HG03066 (cell line): ENCODE data around the gene USP12.

Source experiments
- ATAC-seq: cut with Tn5 transposase; IDR thresholded peaks from one replicate; pipeline ENCODE4 v1.9.1; 2021; ENCODE audit warnings: low read depth; ENCODE audit not compliant: unreplicated experiment

USP12 gene

GRCh38 chr13:27041341-27041740 is 130.3 kb downstream of the USP12 start:
- ATAC-seq, result no peak

GRCh38 chr13:27040826-27041108 is 130.8 kb downstream of the USP12 start:
- no peak for ATAC-seq

- ATAC-seq, result no peak
These were observed 132.4 kb downstream of the USP12 start for GRCh38 chr13:27039171-27039701.

- no peak for ATAC-seq
These were observed 133.3 kb downstream of the USP12 start for GRCh38 chr13:27038323-27038722.

- no peak for ATAC-seq
These were observed 134.0 kb downstream of the USP12 start for GRCh38 chr13:27037571-27037970.

GRCh38 chr13:27037171-27037570 is 134.4 kb downstream of the USP12 start:
- no peak for ATAC-seq

GRCh38 chr13:27036236-27036981 is 135.2 kb downstream of the USP12 start:
- ATAC-seq, result no peak

- ATAC-seq, result no peak
These were observed 135.7 kb downstream of the USP12 start for GRCh38 chr13:27035892-27036235.

GRCh38 chr13:27034678-27035111 is 136.9 kb downstream of the USP12 start:
- no peak for ATAC-seq

GRCh38 chr13:27028683-27029480 is 142.7 kb downstream of the USP12 start:
- no peak for ATAC-seq

- ATAC-seq, result no peak
These were observed 144.4 kb downstream of the USP12 start for GRCh38 chr13:27027086-27027667.

GRCh38 chr13:27026396-27026795 is 145.2 kb downstream of the USP12 start:
- ATAC-seq, result no peak

- no peak for ATAC-seq
These were observed 146.7 kb downstream of the USP12 start for GRCh38 chr13:27024776-27025492.

- ATAC-seq, result no peak
These were observed 147.5 kb downstream of the USP12 start for GRCh38 chr13:27024074-27024461.

GRCh38 chr13:27023385-27024073 is 148.1 kb downstream of the USP12 start:
- no peak for ATAC-seq

- no peak for ATAC-seq
These were observed 148.9 kb downstream of the USP12 start for GRCh38 chr13:27022571-27023311.

- no peak for ATAC-seq
These were observed 151.2 kb downstream of the USP12 start for GRCh38 chr13:27020415-27020814.

- ATAC-seq, result no peak
These were observed 152.7 kb downstream of the USP12 start for GRCh38 chr13:27018882-27019281.

- ATAC-seq, result no peak
These were observed 153.2 kb downstream of the USP12 start for GRCh38 chr13:27018344-27018861.
